Stimulated activated CD8-positive, alpha-beta memory T cell treated with anti-CD3 and anti-CD28 coated beads, Interleukin-4, amount 100 ng/mL, for 1 hour (primary cell): ENCODE data around the gene FAM156A.
"Not testable (repeated sequence)": the region's sequence is repeated elsewhere in the genome, so short reads cannot be mapped to it uniquely, and the experiment has no call there.

Experiments
- DNase-seq, 2 donors: peaks; one replicate each; pipeline ENCODE4 v3.0.0-alpha.2; 2020; ENCODE audit warnings: low read depth in 2 of 2, low spot score in 1 of 2

Gene FAM156A

GRCh38 chrX:52906072-52906471 is 52.2 kb downstream of the FAM156A start:
- DNase-seq, result not testable (repeated sequence)

- DNase-seq, result not testable (repeated sequence)
These were observed 52.8 kb downstream of the FAM156A start for GRCh38 chrX:52905531-52905930.
